HG03108 (cell line): ENCODE results near the gene VWA5B1.

Experiments used
- ATAC-seq: cut with Tn5 transposase; IDR thresholded peaks from one replicate; pipeline ENCODE4 v1.9.1; 2021; ENCODE audit warnings: moderate library complexity; ENCODE audit not compliant: unreplicated experiment

The VWA5B1 gene

DNA sequence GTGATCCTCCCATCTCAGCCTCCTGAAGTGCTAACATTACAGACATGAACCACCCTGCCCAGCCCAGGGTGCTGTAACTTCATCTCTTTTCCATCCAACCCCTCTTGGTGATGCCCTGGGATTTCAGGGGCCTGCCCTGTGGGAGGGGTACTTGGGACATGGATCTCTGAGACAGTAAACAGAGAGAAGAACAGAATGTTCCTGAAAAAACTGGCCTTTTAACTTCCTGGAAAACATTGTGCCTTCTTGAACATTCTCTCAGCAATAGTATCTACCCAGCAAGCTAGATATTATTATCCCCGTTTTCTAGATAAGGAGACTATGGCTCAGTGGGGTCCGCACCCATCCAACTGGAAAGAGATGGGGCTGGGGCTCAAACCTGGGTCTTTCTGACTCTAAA lies 57.0 kb downstream of the VWA5B1 start:
- ATAC-seq: no peak

DNA sequence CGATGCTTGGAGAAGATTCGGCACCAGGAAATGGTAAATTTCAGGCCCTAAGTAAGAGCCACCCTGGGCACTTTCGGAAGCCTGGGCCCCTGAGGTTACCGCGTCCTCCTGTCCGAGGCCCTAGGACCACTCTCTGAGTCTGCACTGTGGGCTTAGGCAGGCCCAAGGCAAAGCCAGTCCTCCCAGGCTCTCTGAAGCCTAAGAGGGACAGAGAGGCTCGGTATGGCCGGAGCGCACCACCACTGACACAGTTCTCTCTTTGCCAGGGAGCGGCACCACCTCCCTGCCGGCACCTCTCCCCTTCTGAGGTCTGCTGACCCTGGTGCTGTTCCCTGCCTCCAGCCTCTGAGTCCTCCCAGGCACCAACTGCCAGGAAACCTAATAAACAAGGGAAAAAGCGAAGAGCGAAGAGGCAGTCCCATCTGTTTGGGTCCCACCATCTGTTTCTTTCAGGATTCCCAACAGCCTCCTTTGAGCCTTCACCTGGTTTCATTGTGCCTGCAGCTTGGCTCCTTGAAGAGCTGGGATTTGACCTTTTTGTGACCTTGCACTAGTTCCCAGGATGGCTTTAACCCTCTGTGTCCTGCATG lies 57.7 kb downstream of the VWA5B1 start:
- ATAC-seq: no peak

DNA sequence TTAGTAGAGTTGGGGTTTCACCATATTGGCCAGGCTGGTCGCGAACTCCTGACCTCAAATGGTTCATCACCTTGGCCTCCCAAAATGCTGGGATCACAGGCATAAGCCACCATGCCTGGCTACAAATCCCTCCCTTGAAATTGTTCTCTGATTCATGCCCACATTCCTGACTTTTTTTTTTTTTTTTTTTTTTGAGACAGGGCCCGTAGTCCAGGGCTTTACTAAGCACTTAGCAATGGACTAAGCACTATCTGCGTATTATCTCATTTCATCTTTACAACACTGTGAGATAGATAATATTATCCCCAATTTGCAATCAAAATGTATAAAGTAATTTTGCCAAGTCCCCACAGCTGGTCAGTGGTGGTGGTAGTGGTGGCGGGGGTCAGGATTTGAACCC lies 58.9 kb downstream of the VWA5B1 start:
- no peak for ATAC-seq

- no peak for ATAC-seq
Observed at GRCh38 chr1:20349971-20350370, 59.3 kb downstream of the VWA5B1 start.

- no peak for ATAC-seq
Observed at GRCh38 chr1:20350421-20350820, 59.7 kb downstream of the VWA5B1 start.

GRCh38 chr1:20351911-20352701 lies 61.4 kb downstream of the VWA5B1 start:
- ATAC-seq: no peak

DNA sequence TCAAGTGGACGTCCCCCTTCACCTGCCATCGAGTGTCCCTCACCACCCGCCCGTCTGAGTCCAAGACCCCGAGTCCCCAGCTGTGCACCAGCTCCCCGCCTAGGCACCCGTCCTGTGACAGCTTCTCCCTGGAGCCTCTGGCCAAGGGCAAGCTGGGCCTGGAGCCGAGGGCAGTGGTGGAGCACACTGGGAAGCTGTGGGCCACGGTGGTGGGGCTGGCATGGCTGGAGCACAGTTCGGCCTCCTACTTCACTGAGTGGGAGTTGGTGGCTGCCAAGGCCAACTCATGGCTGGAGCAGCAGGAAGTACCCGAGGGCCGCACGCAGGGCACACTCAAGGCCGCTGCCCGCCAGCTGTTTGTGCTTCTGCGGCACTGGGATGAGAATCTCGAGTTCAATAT lies 63.2 kb downstream of the VWA5B1 start:
- ATAC-seq: no peak

DNA sequence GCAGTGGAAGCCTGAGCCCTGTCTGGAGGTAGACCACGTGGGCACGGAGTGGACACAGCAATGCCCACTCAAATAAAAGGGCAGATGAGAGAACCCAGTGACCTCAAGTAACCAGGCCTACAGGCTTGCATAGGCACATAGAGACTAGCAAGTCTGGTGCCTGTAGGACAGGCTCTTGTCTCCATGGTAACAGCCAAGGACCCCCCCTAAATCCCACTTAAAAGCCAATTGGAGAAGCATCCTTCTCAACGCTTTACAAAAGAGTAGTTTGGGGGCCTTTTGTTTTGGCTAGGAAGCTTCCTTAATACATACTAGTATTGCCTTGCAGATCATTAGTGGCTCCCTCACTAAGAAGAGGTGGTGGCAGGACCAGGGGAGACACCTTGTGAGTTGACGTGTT lies 63.9 kb downstream of the VWA5B1 start:
- no peak for ATAC-seq

GRCh38 chr1:20355101-20355827 lies 64.6 kb downstream of the VWA5B1 start:
- ATAC-seq: no peak

DNA sequence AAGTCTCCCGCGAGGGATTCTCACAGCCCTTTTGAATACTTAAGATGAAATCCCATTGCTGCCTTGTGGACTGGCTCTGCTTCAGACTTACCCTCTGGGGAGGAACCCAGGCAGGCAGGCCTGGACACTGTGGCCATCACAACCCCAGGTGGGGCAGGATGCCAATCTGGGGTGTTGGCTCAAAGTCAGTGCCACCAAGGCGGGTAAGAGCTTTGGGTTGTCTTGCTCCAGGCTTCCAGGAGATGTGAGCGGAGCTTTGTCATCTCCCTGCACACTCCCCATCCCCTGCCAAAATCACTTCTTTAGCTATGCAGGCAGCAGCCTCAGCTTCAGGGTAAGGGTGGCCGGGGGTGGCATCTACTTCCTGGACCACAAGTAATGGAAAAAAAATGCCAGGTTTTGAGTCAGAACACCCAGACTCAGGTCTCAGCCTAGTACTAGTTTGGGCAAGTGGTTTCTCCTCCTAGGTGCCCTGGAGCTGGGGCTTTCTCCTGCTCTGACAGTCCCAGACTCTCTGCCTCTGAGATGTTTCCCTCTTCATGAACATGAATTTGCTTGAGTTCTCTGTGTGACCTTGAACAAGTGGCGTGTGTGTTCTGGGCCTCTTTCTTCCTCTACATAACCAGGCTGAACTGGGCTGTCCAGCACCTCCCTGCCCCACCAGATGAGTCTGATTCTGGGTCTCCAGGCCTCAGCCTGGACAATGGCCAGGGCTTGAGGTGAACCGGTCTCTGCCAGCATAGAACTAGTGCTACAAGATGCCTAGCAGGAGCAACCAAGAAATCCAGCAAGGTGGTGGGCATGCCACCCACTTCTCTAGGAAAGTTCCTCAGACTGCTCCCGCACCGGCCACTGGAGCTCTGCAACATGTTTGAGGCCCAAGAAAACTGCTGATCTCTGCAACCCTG lies 65.4 kb downstream of the VWA5B1 start:
- no peak for ATAC-seq

GRCh38 chr1:20356850-20357459 lies 66.3 kb downstream of the VWA5B1 start:
- ATAC-seq: no peak

DNA sequence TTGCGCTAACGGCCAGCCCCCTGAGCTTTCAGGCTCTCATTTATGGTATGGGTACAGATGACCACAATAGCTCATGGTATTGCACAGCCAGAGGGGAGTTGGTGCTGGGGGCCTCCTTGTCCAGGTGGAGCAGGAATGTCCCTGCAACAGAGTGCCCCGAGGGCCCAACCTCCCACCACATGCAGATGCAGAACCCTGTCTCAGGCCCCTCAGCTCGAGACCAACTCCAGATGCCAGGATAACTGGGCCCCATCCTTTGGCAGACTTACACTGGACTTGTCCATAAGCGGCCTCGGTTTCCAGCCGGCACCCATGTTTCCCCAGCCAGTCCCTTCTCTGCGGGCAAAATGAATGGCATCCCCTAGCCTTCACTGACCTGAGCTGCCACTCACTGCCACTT lies 67.1 kb downstream of the VWA5B1 start:
- ATAC-seq: no peak

- ATAC-seq: no peak
Observed at GRCh38 chr1:20358761-20359263, 68.1 kb downstream of the VWA5B1 start.

DNA sequence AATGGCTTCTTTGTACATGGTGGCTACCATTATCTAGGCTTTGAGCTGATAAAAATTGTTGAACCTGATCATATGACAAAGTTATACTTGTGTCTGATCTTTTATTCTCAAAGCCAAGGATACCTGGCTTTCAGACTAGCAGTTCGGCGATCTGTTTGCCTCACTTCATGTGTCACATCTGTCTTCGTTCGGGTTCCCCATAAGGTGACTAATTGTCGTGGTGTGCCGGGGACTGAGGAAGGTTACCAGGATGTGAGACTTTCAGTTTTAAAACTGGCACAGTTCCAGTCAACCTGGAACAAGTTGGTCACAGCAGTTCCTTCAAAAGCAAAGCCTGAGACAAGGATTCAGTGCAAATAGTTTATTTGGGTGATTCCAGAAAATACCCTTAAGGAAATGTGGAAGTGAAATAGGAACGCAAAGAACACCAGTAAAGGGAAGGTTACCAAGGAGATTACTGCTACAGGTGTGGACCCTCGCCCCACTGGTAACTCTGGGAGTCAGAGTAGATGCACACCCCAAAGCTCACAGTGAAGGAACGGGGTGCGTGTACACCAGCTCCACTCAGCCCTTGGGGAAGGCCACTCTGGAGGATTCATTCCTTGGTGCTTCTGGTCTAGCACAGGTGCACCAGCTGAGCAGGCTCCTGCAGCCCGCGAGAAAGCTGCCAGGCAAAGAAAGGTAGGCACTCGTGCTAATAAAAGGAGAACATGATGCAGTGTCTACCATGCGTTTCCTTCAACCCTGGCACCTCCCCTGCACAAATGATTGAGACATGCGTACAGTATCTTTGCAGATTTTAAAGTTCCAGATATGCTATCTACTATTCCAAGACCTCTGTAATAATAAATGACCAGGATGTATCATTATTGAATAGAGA lies 69.0 kb downstream of the VWA5B1 start:
- ATAC-seq: no peak

GRCh38 chr1:20361401-20361800 lies 70.7 kb downstream of the VWA5B1 start:
- no peak for ATAC-seq

- no peak for ATAC-seq
Observed at GRCh38 chr1:20361805-20362381, 71.2 kb downstream of the VWA5B1 start.

GRCh38 chr1:20362856-20363255 lies 72.2 kb downstream of the VWA5B1 start:
- ATAC-seq: no peak

- no peak for ATAC-seq
Observed at GRCh38 chr1:20365421-20366055, 74.9 kb downstream of the VWA5B1 start.

- no peak for ATAC-seq
Observed at GRCh38 chr1:20366056-20366462, 75.4 kb downstream of the VWA5B1 start.
